Stimulated activated CD4-positive, alpha-beta T cell treated with anti-CD3 and anti-CD28 coated beads, Interleukin-1b, Interleukin-23, amount 100 ng/mL, for 48 hours (primary cell): ENCODE data around the gene SLCO4A1.

Experiments
- DNase-seq: peaks from one replicate; pipeline ENCODE4 v3.0.0-alpha.2; 2020

SLCO4A1 gene

GRCh38 chr20:62606551-62607201, 35.6 kb upstream of the SLCO4A1 start:
- DNase-seq = no peak

DNA sequence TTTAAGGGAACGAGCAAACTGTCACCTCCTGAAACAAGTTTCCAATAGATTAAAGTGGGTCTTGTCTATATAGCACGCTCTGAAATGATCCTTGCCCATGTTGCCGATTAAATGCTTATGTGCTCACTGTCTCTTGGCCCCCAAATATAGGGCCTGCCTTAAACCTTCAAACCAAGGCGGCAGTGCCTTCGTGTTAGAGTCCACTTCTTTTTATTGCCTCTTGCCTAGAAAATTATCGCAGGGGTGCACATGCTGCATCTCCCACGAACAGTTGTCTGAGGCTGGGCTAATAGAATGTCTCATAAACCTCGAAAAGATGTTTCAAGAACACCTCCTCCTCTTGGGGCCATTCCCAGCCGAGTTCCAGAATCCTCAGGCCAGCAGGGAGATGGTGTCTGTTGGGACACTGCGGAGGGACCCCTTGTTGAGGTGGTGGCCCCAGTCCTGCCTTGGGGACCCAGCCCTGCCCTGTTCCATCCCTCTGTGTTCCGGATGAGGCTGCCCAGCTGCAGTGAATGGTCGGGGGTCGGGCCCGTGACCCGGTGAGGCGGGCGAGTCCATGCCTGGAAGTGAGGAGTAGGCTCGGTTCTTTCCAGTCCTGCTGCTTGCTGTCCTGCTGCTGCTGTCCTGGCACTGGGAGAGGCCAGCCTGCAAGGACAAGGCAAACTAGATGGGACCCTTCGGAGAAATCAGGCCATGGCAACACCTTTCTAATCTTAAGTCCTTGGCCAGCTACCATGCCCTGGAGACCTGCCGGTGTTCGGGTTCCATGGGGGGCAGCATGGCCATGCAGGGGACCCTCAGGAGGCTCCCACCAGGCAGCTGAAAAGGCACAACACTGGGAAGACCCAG, 34.7 kb upstream of the SLCO4A1 start:
- DNase-seq = no peak

- DNase-seq = no peak
Measured at GRCh38 chr20:62608218-62608565, 34.1 kb upstream of the SLCO4A1 start.

DNA sequence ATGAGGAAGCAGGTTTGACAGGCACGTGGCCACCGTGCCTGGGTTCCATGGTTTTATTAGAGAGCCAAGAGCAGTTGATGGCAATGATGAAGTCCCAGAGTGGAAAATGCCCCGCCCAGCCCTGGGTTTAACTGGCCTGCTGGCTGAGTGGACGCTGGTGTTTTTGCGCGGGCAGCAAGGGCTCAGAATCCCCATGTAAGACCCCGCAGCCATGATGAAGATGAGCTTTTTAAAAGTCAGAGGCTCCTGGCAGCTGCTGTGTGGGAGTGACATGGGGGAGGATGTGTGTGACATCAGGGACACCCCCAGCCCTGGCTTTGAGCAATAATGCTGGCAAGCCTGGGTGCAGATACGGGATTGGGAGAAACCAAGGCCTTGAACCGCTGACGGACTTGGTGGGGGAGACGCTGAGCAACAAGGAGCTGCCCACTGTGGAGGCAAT, 33.0 kb upstream of the SLCO4A1 start:
- no peak for DNase-seq

GRCh38 chr20:62609811-62610757, 32.2 kb upstream of the SLCO4A1 start:
- DNase-seq = no peak

- no peak for DNase-seq
Measured at GRCh38 chr20:62611012-62611411, 31.3 kb upstream of the SLCO4A1 start.

GRCh38 chr20:62611819-62612218, 30.5 kb upstream of the SLCO4A1 start:
- no peak for DNase-seq

DNA sequence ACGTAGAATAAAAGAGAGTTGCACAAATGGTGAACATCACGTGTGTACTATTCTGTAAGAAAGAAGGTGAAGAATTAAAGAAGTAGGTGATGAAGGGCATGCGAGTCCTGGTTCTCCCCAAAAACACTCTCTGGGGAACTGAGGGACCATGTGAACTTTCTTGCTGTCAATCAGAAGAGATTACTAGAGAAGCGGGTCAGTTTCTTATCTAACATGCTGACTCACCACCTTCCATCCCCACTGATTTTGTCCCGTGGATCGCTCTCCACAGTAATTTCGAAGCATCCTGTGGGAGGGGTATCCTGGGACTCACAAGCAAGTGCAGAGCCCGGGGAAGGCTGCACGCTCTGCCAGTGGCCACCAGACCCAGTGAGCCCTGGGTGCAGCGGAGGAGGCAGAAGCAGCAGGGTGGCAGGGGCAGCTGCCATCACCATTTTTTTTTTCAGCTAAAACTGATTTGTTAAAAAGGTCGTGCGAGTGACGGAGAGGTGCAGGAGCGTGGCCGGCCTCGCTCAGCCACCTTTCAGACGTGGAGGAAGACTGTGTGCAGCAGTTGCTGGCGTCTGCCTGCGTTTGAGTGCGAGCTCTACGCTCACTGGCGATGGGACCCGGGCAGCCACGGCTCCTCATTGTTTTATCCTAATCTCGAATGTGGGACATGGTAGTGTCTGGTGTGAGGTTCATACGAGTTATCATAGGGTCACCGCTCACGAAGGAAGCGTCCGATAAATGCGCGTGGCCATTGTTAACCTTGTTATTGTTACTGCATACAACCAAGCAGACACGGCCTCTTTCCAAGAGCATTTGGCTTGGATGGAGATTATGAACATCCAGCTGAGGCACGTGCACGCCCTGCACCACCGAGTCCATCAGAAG, 28.0 kb upstream of the SLCO4A1 start:
- no peak for DNase-seq

- DNase-seq = no peak
Measured at GRCh38 chr20:62614961-62615680, 27.2 kb upstream of the SLCO4A1 start.

- DNase-seq = no peak
Measured at GRCh38 chr20:62615750-62616251, 26.5 kb upstream of the SLCO4A1 start.

DNA sequence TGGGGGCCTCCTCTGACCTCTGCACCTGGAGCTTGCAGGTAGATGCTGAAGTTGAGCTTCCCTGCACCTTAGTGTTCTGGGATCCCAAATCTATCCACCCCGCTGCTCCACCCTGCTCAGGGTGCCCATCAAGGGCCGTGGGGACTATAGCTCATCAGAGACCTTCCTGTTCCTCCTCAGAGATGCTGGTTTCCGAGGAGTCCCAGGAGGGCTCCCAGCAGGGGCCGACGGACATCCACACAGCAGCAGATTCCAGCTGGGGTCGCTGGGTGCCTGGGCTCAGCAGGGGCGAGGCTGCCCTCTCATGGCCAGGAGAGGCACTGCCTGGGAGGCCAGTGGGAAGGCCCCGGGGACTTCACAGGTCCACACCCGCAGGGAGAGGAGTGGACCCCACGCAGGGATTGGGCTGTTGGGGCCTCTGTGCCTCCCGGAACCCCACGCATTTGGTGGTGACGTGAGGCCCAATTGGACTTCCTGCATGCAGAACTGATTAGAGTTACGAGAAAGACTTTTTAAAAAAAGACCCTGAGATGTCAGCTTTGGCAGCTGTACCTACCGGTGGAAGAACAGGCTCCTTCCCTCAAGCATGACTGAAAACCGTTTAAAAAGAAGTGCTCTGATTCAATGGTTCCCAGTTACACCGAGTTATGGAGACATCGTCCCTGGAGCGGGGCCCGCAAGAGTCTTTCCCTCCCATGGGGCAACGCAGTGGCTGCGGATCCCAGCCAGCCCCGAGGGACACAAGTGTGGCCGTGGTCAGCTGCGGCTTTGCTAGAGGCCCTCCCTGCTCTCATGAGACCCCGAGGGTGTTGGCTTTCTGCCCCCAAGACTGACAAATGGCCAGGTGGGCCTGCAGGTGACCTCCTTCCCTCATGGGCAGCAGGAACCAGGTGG, 25.3 kb upstream of the SLCO4A1 start:
- peak; percentile 74 for DNase-seq

DNA sequence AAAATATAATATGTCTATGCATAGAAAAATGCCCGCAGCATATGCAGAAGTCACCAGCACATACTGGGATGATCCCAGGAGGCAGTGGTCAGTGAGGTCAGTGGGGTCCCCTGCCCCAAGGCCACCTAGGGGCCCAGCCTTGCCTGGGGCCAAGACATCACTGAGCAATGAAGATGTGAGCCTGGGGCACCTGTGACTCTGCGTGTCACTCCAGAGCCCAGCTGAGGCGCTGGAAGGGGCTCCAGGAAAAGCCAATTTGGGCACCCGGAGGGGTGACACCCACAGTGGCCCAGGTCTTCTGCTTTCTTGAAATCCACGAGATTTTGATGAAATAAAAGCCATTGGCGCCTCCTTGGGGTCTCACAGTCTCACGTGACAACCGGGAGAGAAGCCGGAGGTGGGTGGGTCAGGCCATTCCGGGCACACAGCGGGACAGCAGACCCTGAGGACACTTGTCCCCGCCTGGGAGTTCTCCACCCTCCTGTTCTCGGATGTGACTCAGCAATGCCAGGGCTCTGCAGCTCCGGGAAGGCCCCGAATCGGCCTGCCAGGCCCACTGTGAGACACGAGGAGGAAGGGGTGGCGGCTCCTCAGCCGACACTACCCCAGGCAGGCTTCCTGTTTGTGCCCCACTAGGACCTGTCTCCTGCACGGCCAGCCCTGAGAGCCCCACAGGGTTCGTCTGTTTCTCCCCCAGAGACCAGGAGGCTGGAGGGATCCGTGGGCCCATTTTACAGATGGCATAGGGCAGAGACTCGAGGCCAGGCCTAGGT, 24.4 kb upstream of the SLCO4A1 start:
- DNase-seq = peak; percentile 71

- peak; percentile 49 for DNase-seq
Measured at GRCh38 chr20:62618611-62619529, 23.4 kb upstream of the SLCO4A1 start.

DNA sequence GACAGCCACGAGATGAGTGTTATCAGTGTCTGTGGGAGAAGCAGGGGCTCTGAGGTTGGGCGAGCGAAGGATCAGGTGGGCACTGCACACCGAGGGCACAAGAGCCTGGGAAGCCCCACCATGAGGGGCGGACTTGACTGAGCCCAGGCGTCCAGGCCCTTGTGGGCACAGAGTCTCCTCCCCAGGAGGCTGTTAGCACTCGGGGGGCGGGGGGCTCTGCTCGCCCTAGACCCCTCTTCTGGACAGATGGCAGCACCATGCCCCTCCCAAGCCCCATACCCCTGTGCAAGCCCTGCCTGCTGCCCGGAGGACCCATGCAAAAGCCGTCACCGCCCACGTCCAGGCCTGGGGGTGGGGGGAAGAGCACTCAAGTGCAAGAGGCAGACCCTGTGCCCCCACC, 21.7 kb upstream of the SLCO4A1 start:
- no peak for DNase-seq

- no peak for DNase-seq
Measured at GRCh38 chr20:62621251-62622110, 20.8 kb upstream of the SLCO4A1 start.

DNA sequence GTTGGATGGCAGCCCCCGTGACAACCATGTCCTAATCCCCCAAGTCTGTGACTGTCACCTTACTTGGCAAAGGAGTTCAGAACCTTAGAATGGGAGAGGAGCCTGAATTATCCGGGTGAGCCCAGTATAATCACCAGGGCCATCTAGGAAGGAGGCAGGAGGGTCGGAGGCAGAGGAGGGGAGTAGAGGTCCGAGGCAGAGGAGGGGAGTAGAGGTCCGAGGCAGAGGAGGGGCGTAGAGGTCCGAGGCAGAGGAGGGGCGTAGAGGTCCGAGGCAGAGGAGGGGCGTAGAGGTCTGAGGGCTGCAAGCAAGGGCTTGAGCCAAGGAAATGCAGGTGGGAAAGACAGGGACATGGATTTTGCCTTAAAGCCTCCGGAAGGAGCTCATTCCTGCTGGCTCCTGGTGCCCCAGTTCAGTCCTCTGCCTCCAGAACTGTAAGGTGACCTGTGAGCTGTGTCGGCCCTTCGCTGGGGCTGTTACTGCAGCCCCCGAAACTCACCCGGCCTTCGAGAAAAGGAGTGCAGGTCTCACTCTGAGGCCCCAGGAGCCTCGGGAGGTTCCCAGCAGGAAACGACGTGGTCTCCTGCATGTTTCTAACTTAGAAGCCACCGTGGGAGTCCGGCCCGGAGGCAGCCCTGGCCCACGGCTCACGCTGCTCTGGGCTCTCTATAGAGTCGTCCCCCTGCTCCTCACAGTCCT, 20.0 kb upstream of the SLCO4A1 start:
- DNase-seq = no peak
